Pancreas (tissue), 10 donors: Measurements from ENCODE around the gene GRAMD1A. TPM values are rescaled to one million over a fixed set of nuclear protein-coding genes. Genes with fewer than 3 reads are reported as not detected.

Experiments
- ATAC-seq, 4 donors: fragments of 200-7000 bp; cut with Tn5 transposase; one replicate each; pipeline versions ENCODE4 v1.8.0 to v1.9.1; 2020; ENCODE audit warnings: mild to moderate bottlenecking in 4 of 4, moderate library complexity in 4 of 4
- DNase-seq, 6 donors: peaks; one replicate each; pipeline ENCODE4 v3.0.0-alpha.2; 2020
- FAIRE-seq: peaks from 2 replicates; lab custom pipeline; 2012; peaks lifted over from hg19 to GRCh38; lab: Jason Lieb, UNC
- H3K27ac ChIP-seq, 4 donors: fragments of 200-600 bp; sonication (generic); 1 replicate in 3 of 4; 2 replicates in 1 of 4; pipeline versions ENCODE4 v1.5.0 to v1.8.0; 2020
- H3K27me3 ChIP-seq, 4 donors: fragments of 200-600 bp; one replicate each; pipeline ENCODE4 v1.8.0; 2021
- H3K36me3 ChIP-seq, 3 donors: fragments of 200-600 bp; sonication (generic) in 1 of 3; one replicate each; pipeline versions ENCODE4 v1.5.0 to v1.8.0; 2020 to 2021
- H3K4me1 ChIP-seq, 3 donors: fragments of 200-600 bp; one replicate each; pipeline ENCODE4 v1.8.0; 2021
- H3K4me3 ChIP-seq, 4 donors: fragments of 200-600 bp; sonication (generic) in 2 of 4; one replicate each; pipeline versions ENCODE4 v1.5.0 to v1.8.0; 2020 to 2021
- H3K9me3 ChIP-seq, 4 donors: fragments of 200-600 bp; one replicate each; pipeline ENCODE4 v1.8.0; 2021
- CTCF ChIP-seq, 4 donors: fragments of 200-600 bp; sonication (generic) in 3 of 4; IDR thresholded peaks; one replicate each; pipeline versions ENCODE4 v1.5.0 to v1.8.0; 2021; ENCODE audit warnings: antibody characterized with exemption in 4 of 4
- WGBS, 2 donors: extraction: QIAGEN DNeasy Blood & Tissue Kit; methylation state at CpG; one replicate each; pipeline ENCODE4 v1.1.7; 2013; 5-methylcytosine and 5-hydroxymethylcytosine counted together
- intact Hi-C, 3 donors: fragments of 100-400 bp; cut with DNase I; formaldehyde crosslinking; loops; one replicate each; pipeline versions ENCODE4 v1.11.1 to v1.14.2; 2022
- polyA plus RNA-seq, 2 donors: library from polyadenylated mRNA; stranded (reverse); fragments of 200-250 nt; gene quantifications; one replicate each; pipeline ENCODE4 v1.2.3, GENCODE V29; 2013
- total RNA-seq, 6 donors: library from RNA; stranded (reverse); fragmentation: NEBNext Ultra II Directional in 4 of 6; extraction: Animal tissue kit (Norgen Biotek cat#: 25700) in 4 of 6; gene quantifications; one replicate each; pipeline versions ENCODE4 v1.2.1 to v1.2.4, GENCODE V29; 2021 to 2023
- donor health status: healthy with polysubstance abuse.
- donor health status: DM: no; HTN: no; CAD: no; lungs with moderate emphysema.
- donor health status: DM: no; HTN: no; CAD: no.
- donor health status: control.
- donor health status: control.
- donor health status: Bipolar disorder and iron deficiency.
- donor health status: DM: yes; HTN: yes; CAD: no.
- donor health status: DM: no; HTN: no; CAD: no.
- donor health status: DM: no; HTN: no; CAD: no.
- donor health status: DM: yes; HTN: yes; CAD: no.

GRAMD1A gene
- total and polyA plus RNA-seq, 8 donors, result 47.3 to 137 (median 87.4) TPM

GRCh38 chr19:35033067-35034004 lies 33.2 kb downstream of the GRAMD1A start:
- H3K9me3 ChIP-seq, result no peaks in the 10 kb centered on the region
- ATAC-seq, result no peak
- 81 to 87% methylated on average over 30 of the region's 30 CpGs for WGBS, 2 donors
- no peaks in the 10 kb centered on the region for H3K36me3 ChIP-seq
- H3K4me1 ChIP-seq, result peaks cover 0 to 4% (median 0%) of the 10 kb centered on the region in 3 donors
- intact Hi-C loops, result no loop called here
- H3K27me3 ChIP-seq, result no peaks in the 10 kb centered on the region
- H3K4me3 ChIP-seq, result no peak overlapping the region
- TF ChIP-seq CTCF (IDR thresholded peaks at IDR 0.05), result no peak
- H3K27ac ChIP-seq, result no peak overlapping the region
- no peak for FAIRE-seq
- DNase-seq, result no peak

DNA sequence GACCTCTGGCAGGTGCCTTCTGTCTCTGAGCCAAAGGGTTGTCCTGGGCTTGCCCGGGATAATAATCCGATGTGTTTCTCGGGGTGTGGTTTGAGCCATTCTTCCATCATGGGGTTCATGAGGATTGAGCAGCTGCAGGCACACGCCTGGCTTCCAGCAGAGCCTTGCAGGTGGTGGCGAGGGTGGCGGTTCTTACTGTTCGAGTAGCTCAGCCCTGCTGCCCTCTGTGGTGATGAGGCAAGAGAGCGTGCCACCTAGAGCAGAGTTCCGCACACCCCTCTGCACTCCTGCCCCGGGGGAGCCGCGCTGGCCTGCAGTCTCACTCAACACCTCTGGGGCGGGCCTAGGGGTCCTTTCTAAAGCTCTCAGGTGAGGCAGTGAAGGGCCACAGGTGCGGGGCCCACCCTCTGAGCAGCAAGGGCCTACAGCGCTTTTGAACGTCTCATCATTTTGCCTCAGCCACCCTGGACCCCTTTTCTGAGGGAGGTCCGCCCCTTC lies 33.9 kb downstream of the GRAMD1A start:
- no peak for FAIRE-seq
- no peaks in the 10 kb centered on the region for H3K9me3 ChIP-seq

DNA sequence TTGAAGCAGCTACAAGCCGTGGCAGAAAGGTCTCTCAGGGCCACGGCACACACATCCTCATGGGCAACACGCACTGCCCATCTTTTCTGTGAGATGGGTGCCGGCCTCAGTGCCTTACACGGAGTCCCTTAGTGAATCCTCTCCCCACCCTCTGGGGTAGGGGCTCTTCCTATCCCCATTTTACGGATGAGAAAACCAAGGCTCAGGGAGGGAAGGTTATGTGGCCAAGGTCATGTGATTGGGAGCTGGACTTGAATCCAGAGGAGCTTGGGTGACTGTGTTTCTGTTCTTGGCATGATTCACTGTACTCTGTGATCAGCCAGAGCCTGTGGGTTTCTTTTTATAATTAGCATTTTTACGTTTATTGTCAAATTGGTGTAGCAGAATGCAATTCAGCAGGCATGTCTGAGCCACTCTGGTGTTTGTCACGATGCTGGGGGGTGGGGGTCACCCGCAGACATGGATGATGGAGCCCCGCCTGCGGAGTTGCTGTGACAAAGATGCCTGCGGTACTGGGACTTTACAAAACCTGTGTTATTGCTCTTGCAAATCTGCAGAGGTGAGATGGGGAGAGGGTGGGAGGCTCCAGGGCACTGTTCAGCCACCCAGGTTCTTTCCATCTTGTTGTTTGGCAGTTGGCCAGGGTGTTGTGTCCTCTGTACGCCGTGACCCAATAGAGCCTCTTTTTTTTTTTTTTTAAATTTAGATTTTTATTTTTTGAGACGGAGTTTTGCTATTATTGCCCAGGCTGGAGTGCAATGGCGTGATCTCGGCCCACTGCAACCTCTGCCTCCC lies 34.7 kb downstream of the GRAMD1A start:
- no peaks in the 10 kb centered on the region for H3K36me3 ChIP-seq
- intact Hi-C loops, result no loop called here
- ATAC-seq (no peak), FAIRE-seq (no peak), DNase-seq (no peak)
- no peaks in the 10 kb centered on the region for H3K9me3 ChIP-seq
- no peak for TF ChIP-seq CTCF (IDR thresholded peaks at IDR 0.05)
- H3K4me3 ChIP-seq, result no peak overlapping the region
- H3K27ac ChIP-seq, result no peak overlapping the region
- WGBS, 2 donors, result 87 to 88% methylated on average over 17 of the region's 17 CpGs
- H3K27me3 ChIP-seq, result no peaks in the 10 kb centered on the region
- peaks cover 0 to 2% (median 0%) of the 10 kb centered on the region in 3 donors for H3K4me1 ChIP-seq

More for the DNA sequence above, 33.9 kb downstream of the GRAMD1A start:
- intact Hi-C loops, result no loop called here
- TF ChIP-seq CTCF (IDR thresholded peaks at IDR 0.05), result no peak
- WGBS, 2 donors, result 84 to 88% methylated on average over 16 to 17 of the region's 17 CpGs
- DNase-seq, result no peak
- no peak for ATAC-seq
- no peaks in the 10 kb centered on the region for H3K27me3 ChIP-seq
- H3K27ac ChIP-seq, result no peak overlapping the region
- H3K4me3 ChIP-seq, result no peak overlapping the region
- H3K36me3 ChIP-seq, result no peaks in the 10 kb centered on the region
- peaks cover 0 to 4% (median 0%) of the 10 kb centered on the region in 3 donors for H3K4me1 ChIP-seq

- DNase-seq (no peak), FAIRE-seq (no peak), ATAC-seq (no peak)
- Histone ChIP-seq H3K27me3 (no peaks in the 10 kb centered on the region), H3K36me3 (no peaks in the 10 kb centered on the region), H3K9me3 (no peaks in the 10 kb centered on the region), H3K4me3 (no peak overlapping the region), H3K27ac (no peak overlapping the region), H3K4me1 (peaks cover 0 to 12% (median 8%) of the 10 kb centered on the region in 3 donors)
- intact Hi-C loops, result no loop called here
- 78 to 79% methylated on average over 13 of the region's 13 CpGs for WGBS, 2 donors
- no peak for TF ChIP-seq CTCF (IDR thresholded peaks at IDR 0.05)
These were observed 37.8 kb downstream of the GRAMD1A start for GRCh38 chr19:35037716-35038622.
